Measurements from ENCODE around the gene NPHP4.

DNA sequence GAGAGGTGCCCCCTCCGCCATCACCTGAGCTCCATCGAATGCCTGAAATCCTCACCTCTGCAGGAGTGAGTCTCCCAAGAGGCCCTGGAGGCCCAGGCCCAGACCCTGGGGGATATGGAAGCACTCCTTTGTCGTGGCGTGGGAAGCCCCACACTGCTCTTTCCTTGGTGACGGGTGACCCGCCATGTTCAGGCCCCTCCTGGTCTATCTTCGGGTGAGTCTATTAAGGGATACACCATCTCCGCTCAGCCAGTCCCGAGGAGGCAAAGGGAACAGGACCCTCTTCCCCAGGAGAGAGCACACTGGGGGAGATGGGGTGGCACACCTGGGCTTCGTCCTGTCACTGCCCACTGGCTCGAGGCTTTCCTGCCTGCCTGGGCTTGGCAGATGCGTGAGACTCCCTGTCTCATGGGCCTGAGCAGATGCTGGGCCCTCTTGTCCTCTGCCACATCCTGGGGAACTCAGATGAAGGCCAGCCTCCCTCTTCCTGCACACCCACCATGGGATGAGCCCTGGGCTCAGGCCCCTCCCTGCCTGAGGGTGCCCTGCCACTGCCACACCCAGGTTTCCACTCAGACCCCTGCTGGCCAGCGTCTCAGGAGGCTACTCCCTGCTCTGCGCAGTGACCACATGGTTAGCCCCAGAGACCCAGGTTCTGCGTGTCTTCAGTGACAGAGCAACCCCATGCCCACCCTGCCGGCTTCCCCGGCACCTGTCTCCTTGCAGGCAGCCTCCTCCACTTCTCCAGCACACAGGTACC, 3.8 kb upstream of the NPHP4 start:
- TF ChIP-seq, protein P1, sequence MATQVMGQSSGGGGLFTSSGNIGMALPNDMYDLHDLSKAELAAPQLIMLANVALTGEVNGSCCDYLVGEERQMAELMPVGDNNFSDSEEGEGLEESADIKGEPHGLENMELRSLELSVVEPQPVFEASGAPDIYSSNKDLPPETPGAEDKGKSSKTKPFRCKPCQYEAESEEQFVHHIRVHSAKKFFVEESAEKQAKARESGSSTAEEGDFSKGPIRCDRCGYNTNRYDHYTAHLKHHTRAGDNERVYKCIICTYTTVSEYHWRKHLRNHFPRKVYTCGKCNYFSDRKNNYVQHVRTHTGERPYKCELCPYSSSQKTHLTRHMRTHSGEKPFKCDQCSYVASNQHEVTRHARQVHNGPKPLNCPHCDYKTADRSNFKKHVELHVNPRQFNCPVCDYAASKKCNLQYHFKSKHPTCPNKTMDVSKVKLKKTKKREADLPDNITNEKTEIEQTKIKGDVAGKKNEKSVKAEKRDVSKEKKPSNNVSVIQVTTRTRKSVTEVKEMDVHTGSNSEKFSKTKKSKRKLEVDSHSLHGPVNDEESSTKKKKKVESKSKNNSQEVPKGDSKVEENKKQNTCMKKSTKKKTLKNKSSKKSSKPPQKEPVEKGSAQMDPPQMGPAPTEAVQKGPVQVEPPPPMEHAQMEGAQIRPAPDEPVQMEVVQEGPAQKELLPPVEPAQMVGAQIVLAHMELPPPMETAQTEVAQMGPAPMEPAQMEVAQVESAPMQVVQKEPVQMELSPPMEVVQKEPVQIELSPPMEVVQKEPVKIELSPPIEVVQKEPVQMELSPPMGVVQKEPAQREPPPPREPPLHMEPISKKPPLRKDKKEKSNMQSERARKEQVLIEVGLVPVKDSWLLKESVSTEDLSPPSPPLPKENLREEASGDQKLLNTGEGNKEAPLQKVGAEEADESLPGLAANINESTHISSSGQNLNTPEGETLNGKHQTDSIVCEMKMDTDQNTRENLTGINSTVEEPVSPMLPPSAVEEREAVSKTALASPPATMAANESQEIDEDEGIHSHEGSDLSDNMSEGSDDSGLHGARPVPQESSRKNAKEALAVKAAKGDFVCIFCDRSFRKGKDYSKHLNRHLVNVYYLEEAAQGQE (IDR thresholded peaks at IDR 0.05; ENCODE audit: low read depth, low read length), result no peak
- TF ChIP-seq, protein P2, sequence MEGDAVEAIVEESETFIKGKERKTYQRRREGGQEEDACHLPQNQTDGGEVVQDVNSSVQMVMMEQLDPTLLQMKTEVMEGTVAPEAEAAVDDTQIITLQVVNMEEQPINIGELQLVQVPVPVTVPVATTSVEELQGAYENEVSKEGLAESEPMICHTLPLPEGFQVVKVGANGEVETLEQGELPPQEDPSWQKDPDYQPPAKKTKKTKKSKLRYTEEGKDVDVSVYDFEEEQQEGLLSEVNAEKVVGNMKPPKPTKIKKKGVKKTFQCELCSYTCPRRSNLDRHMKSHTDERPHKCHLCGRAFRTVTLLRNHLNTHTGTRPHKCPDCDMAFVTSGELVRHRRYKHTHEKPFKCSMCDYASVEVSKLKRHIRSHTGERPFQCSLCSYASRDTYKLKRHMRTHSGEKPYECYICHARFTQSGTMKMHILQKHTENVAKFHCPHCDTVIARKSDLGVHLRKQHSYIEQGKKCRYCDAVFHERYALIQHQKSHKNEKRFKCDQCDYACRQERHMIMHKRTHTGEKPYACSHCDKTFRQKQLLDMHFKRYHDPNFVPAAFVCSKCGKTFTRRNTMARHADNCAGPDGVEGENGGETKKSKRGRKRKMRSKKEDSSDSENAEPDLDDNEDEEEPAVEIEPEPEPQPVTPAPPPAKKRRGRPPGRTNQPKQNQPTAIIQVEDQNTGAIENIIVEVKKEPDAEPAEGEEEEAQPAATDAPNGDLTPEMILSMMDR (IDR thresholded peaks at IDR 0.05 in 2 of 3, conservative IDR thresholded peaks at IDR 0.05 in 1 of 3; ENCODE audit: control insufficient read depth in 2 of 3, extremely low read depth in 1 of 3, insufficient read depth in 1 of 3, low read depth in 3 of 3, low read length in 3 of 3), result no peak
- no peak for TF ChIP-seq EZH2 (IDR thresholded peaks at IDR 0.05; ENCODE audit: borderline replicate concordance, control insufficient read depth, low read depth, low read length)
- TF ChIP-seq CREB1 (IDR thresholded peaks at IDR 0.05; ENCODE audit: low read depth), result no peak
- TF ChIP-seq JUND (IDR thresholded peaks at IDR 0.05; ENCODE audit: low read depth, low read length), result no peak
- no peak for TF ChIP-seq POLR2A (IDR thresholded peaks at IDR 0.05; ENCODE audit: low read depth, low read length)
- TF ChIP-seq, protein P3, sequence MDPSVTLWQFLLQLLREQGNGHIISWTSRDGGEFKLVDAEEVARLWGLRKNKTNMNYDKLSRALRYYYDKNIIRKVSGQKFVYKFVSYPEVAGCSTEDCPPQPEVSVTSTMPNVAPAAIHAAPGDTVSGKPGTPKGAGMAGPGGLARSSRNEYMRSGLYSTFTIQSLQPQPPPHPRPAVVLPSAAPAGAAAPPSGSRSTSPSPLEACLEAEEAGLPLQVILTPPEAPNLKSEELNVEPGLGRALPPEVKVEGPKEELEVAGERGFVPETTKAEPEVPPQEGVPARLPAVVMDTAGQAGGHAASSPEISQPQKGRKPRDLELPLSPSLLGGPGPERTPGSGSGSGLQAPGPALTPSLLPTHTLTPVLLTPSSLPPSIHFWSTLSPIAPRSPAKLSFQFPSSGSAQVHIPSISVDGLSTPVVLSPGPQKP (IDR thresholded peaks at IDR 0.05; ENCODE audit: low read depth, low read length), result no peak
- TF ChIP-seq MYC (IDR thresholded peaks at IDR 0.05; ENCODE audit: insufficient read depth, insufficient read length, insufficient replicate concordance, low read length, severe bottlenecking), result no peak
- no peak for TF ChIP-seq SUPT20H (IDR thresholded peaks at IDR 0.05; ENCODE audit: borderline replicate concordance, control insufficient read depth, low read depth, low read length)
- TF ChIP-seq ASH2L (IDR thresholded peaks at IDR 0.05; ENCODE audit: borderline replicate concordance, low read depth), result no peak
- TF ChIP-seq SREBF2 (IDR thresholded peaks at IDR 0.05; ENCODE audit: low read length), result no peak
- TF ChIP-seq SIX5 (IDR thresholded peaks at IDR 0.05; ENCODE audit: low read depth, low read length, severe bottlenecking), result no peak

Data from GM12878 (cell line).